ENCODE measurements around the gene TEKT4.
"Not testable (repeated sequence)": the region's sequence is repeated elsewhere in the genome, so short reads cannot be mapped to it uniquely, and the experiment has no call there.

The TEKT4 gene

GRCh38 chr2:94871226-94872087, at the start of gene TEKT4:
TEKT4 (plus strand) TSS chr2:94871430; CDS start chr2:94871580, 150 bp downstream.
- H3K4me1 Mint-ChIP-seq = no peaks in the 10 kb centered on the region
- no peak for ATAC-seq (replicated peaks; ENCODE audit: extremely low read depth, poor library complexity, severe bottlenecking)
- peaks cover 1% of the 10 kb centered on the region for H3K36me3 Mint-ChIP-seq (ENCODE audit: insufficient read depth)
- H3K4me3 Mint-ChIP-seq = no peak within 1 kb of the TSS
- no peaks in the 10 kb centered on the region for H3K9me3 Mint-ChIP-seq
- H3K27ac Mint-ChIP-seq (ENCODE audit: low read depth) = no peak within 1 kb of the TSS
- DNase-seq (ENCODE audit: low spot score in 2 of 2) = no peak
- H3K27me3 Mint-ChIP-seq = no peaks in the 10 kb centered on the region

- not testable (repeated sequence) for DNase-seq (ENCODE audit: low spot score in 2 of 2); H3K27ac Mint-ChIP-seq (ENCODE audit: low read depth); H3K36me3 Mint-ChIP-seq (ENCODE audit: insufficient read depth); H3K4me3 Mint-ChIP-seq; ATAC-seq (replicated peaks; ENCODE audit: extremely low read depth, poor library complexity, severe bottlenecking); H3K9me3 Mint-ChIP-seq; H3K4me1 Mint-ChIP-seq; H3K27me3 Mint-ChIP-seq
These were observed 32.0 kb upstream of the TEKT4 start for GRCh38 chr2:94839224-94839623.

GRCh38 chr2:94856856-94857255, 14.4 kb upstream of the TEKT4 start:
- not testable (repeated sequence) for H3K36me3 Mint-ChIP-seq (ENCODE audit: insufficient read depth); H3K4me1 Mint-ChIP-seq; H3K9me3 Mint-ChIP-seq; H3K27ac Mint-ChIP-seq (ENCODE audit: low read depth); H3K4me3 Mint-ChIP-seq; ATAC-seq (replicated peaks; ENCODE audit: extremely low read depth, poor library complexity, severe bottlenecking); DNase-seq (ENCODE audit: low spot score in 2 of 2)
- H3K27me3 Mint-ChIP-seq = peaks cover 19% of the 10 kb centered on the region

- peaks cover 26% of the 10 kb centered on the region for H3K27me3 Mint-ChIP-seq
- not testable (repeated sequence) for ATAC-seq (replicated peaks; ENCODE audit: extremely low read depth, poor library complexity, severe bottlenecking); H3K4me3 Mint-ChIP-seq
These were observed 13.7 kb upstream of the TEKT4 start for GRCh38 chr2:94857367-94858162.

GRCh38 chr2:94858163-94858888, 12.9 kb upstream of the TEKT4 start:
- H3K27ac Mint-ChIP-seq (ENCODE audit: low read depth); H3K36me3 Mint-ChIP-seq (ENCODE audit: insufficient read depth); H3K4me3 Mint-ChIP-seq; H3K9me3 Mint-ChIP-seq; DNase-seq (ENCODE audit: low spot score in 2 of 2); ATAC-seq (replicated peaks; ENCODE audit: extremely low read depth, poor library complexity, severe bottlenecking); H3K4me1 Mint-ChIP-seq: not testable (repeated sequence)
- H3K27me3 Mint-ChIP-seq = peaks cover 27% of the 10 kb centered on the region

More at GRCh38 chr2:94857367-94858162, 13.7 kb upstream of the TEKT4 start:
- H3K9me3 Mint-ChIP-seq; H3K4me1 Mint-ChIP-seq; DNase-seq (ENCODE audit: low spot score in 2 of 2); H3K36me3 Mint-ChIP-seq (ENCODE audit: insufficient read depth); H3K27ac Mint-ChIP-seq (ENCODE audit: low read depth): not testable (repeated sequence)

- Mint-ChIP-seq H3K9me3 (no peaks in the 10 kb centered on the region), H3K4me1 (no peaks in the 10 kb centered on the region), H3K27ac (ENCODE audit: low read depth) (no peak overlapping the region), H3K4me3 (no peak overlapping the region), H3K27me3 (peaks cover 27% of the 10 kb centered on the region), H3K36me3 (ENCODE audit: insufficient read depth) (no peaks in the 10 kb centered on the region)
- no peak for ATAC-seq (replicated peaks; ENCODE audit: extremely low read depth, poor library complexity, severe bottlenecking)
- DNase-seq (ENCODE audit: low spot score in 2 of 2) = peak in 1 of 2 donors; percentile 9
These were observed 9.7 kb upstream of the TEKT4 start for GRCh38 chr2:94861308-94862152.

GRCh38 chr2:94862903-94863302, 8.3 kb upstream of the TEKT4 start:
- not testable (repeated sequence) for DNase-seq (ENCODE audit: low spot score in 2 of 2); H3K27ac Mint-ChIP-seq (ENCODE audit: low read depth); H3K36me3 Mint-ChIP-seq (ENCODE audit: insufficient read depth); H3K4me1 Mint-ChIP-seq; ATAC-seq (replicated peaks; ENCODE audit: extremely low read depth, poor library complexity, severe bottlenecking); H3K4me3 Mint-ChIP-seq; H3K9me3 Mint-ChIP-seq
- H3K27me3 Mint-ChIP-seq = peaks cover 27% of the 10 kb centered on the region

- H3K4me1 Mint-ChIP-seq = no peaks in the 10 kb centered on the region
- H3K4me3 Mint-ChIP-seq = no peak overlapping the region
- no peak for ATAC-seq (replicated peaks; ENCODE audit: extremely low read depth, poor library complexity, severe bottlenecking)
- H3K27ac Mint-ChIP-seq (ENCODE audit: low read depth) = no peak overlapping the region
- no peaks in the 10 kb centered on the region for H3K9me3 Mint-ChIP-seq
- DNase-seq (ENCODE audit: low spot score in 2 of 2) = no peak
- no peaks in the 10 kb centered on the region for H3K27me3 Mint-ChIP-seq
- H3K36me3 Mint-ChIP-seq (ENCODE audit: insufficient read depth) = peaks cover under 1% of the 10 kb centered on the region
These were observed 2.1 kb upstream of the TEKT4 start for GRCh38 chr2:94869131-94869530.

- Mint-ChIP-seq H3K27me3 (no peaks in the 10 kb centered on the region), H3K4me3 (no peak overlapping the region), H3K36me3 (ENCODE audit: insufficient read depth) (peaks cover 1% of the 10 kb centered on the region), H3K4me1 (no peaks in the 10 kb centered on the region), H3K27ac (ENCODE audit: low read depth) (no peak overlapping the region), H3K9me3 (no peaks in the 10 kb centered on the region)
- DNase-seq (ENCODE audit: low spot score in 2 of 2) (peak in 1 of 2 donors; percentile 11), ATAC-seq (replicated peaks; ENCODE audit: extremely low read depth, poor library complexity, severe bottlenecking) (no peak)
These were observed 1.4 kb upstream of the TEKT4 start for GRCh38 chr2:94869552-94870439.

GRCh38 chr2:94870440-94871225, 597 bp upstream of the TEKT4 start:
- Mint-ChIP-seq H3K4me1 (no peaks in the 10 kb centered on the region), H3K27ac (ENCODE audit: low read depth) (no peak overlapping the region), H3K36me3 (ENCODE audit: insufficient read depth) (peaks cover 1% of the 10 kb centered on the region), H3K4me3 (no peak overlapping the region), H3K27me3 (no peaks in the 10 kb centered on the region), H3K9me3 (no peaks in the 10 kb centered on the region)
- no peak for DNase-seq (ENCODE audit: low spot score in 2 of 2)
- ATAC-seq (replicated peaks; ENCODE audit: extremely low read depth, poor library complexity, severe bottlenecking) = no peak

Measured in central memory CD8-positive, alpha-beta T cell (primary cell).